HG03064 (cell line): ENCODE measurements around the gene SORCS2.

Experiments
- ATAC-seq: cut with Tn5 transposase; IDR thresholded peaks from one replicate; pipeline ENCODE4 v1.9.1; 2021; ENCODE audit warnings: low read depth; ENCODE audit not compliant: unreplicated experiment

Gene SORCS2

DNA sequence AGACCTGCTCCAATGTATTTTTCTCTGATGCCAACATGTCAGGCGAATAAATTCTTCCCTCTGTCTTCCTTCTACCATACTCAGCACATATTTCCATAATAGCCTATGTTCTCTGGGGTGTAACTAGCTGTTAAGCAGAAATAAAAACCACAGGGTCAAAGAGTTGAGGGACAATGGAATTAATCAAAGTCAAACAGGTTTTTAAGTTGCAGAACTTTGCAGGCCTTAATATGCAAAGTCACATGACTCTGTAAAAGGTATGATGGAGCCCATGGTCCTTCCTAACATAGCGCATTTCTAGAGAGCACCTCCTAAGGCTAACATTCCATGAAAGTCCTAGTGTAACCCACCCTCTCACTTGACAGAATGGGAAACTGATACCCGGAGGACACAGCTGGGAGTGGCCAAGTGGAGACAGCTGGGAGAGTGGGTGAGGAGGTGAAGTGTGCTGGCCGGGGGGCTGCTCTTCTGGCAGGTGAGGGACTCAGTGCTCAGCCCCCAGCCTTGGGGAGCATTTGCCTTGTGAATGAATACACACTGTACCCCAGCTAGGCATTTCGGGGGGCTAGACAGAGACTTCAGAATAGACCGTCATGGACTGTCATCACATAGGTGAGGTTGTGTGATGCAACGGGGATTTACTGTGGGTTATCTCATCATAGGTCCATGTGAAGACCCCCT lies 8.4 kb upstream of the SORCS2 start:
- no peak for ATAC-seq

DNA sequence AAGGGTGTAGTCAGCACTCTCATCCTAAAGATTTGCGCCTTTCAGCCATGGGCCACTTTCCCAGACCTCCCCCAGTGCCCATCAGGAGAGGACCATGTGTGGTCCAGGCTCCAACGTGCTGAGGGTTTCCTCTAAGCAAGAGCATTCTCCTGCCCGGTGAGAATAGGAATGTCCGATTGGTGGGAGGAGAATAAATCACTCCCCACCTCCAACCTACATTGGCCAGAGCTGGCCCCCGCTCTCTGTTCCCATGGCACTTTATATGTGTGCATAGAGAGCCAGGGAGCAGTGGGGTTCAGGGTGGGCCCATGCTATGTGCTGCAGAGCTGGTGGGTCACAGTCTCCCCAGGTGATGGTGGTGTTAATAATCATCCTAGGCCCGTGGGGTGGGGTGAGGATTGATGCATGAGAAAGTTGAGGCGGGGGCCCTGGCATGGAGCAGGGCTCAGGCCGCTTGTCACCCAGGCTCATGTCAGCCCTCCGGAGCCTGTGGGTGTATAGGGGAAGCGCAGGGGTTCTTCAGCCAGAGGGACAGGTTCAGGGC lies 6.8 kb upstream of the SORCS2 start:
- ATAC-seq, result no peak

GRCh38 chr4:7186031-7186430 lies 6.3 kb upstream of the SORCS2 start:
- no peak for ATAC-seq

GRCh38 chr4:7186516-7187167 lies 5.7 kb upstream of the SORCS2 start:
- no peak for ATAC-seq

GRCh38 chr4:7187168-7187535 lies 5.2 kb upstream of the SORCS2 start:
- no peak for ATAC-seq

DNA sequence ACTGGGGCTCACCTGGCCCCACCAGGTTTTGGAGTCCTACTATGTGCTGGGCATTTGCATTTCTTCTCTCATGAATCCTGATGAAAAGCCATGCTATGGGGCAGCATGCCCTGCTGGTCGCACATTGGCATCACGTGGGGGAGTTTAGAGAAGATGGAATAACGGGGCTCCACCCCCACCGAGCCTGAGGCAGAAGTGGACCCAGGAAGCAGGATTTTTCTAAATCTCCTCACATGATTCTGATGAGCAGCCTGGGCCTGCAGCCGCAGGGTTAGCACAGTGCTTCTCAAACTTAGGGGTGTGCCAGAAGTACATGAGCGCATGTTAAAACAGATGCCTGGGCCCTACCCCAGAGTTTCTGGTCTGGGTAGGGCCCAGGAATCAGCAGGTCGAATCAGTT lies 4.6 kb upstream of the SORCS2 start:
- ATAC-seq, result no peak

GRCh38 chr4:7189066-7189465 lies 3.3 kb upstream of the SORCS2 start:
- no peak for ATAC-seq

GRCh38 chr4:7189475-7190277 lies 2.7 kb upstream of the SORCS2 start:
- no peak for ATAC-seq

GRCh38 chr4:7190278-7190594 lies 2.1 kb upstream of the SORCS2 start:
- no peak for ATAC-seq

DNA sequence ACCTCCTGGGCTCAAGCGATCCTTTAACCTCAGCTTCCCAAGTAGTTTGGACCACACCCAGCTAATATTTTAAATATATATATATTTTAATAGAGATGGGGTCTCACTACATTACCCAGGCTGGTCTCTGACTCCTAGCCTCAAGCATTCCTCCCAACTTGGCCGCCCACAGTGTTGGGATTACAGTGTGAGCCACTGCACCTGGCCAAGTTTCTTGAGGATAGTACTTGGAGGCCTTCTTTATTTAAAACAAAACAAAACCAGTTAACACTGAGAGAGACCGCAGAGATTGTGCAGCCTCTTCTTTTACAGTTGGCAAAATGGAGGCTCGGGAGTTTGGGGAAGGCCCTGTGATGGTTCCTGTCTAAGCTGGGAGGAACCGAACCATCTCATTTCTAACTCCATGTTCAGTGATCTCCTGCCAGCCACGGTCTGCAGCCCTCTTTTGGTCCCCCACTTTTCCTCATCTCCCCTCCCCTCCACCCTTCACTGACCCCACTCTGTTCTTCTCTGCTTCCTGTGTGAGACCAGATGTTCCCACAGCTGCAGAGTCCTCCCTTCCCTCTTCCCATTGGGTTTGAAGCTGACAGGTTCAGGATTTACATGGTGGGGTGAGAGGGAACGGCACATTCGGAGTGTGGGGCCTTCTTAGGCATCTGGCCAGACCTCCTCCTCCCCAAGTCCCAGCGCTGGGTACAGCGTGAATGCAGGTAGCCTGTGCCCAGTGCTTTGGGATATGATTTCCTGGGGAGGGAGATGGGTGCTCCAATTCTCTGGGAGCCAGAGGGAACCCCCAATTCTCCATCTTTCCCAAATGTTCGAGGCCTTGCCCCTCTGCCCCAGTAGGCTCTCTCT lies 1.4 kb upstream of the SORCS2 start:
- ATAC-seq, result no peak

DNA sequence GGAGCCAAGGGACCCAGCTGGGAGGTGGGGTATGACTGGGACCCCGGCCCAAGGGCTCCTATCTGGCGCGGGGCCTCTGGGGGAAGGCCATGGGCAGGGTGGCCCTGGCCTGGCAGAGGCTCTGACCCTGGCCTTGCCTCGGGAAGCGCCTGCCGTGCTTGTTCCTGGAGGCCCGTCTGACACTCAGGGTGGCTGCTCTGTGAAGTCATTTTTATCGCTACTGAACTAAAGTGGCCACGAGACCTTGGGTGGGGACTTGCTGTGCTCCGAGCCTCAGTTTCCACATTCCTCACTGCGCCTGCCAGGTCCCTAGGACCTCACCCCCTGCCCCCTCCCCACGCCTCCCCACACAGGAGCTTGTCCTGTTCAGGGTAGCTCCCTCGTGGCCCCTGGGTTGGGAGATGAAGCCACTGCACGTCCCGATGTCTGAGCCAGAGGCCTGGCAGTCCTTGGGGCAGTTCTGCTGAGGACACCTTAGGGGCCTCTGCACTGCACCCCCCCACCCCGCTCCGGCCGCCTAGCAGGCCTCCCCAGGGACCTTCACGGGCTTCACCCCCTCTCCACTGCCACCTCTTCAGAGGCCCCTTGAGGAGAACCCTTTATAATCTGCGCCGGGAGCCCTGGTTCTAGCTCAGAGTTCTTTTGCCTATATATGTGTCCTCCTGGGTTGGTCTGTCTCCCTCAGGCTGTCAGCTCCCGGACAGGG lies 639 bp upstream of the SORCS2 start:
- no peak for ATAC-seq

GRCh38 chr4:7193030-7193958 lies 956 bp downstream of the SORCS2 start:
- no peak for ATAC-seq

GRCh38 chr4:7194251-7195140 lies 2.2 kb downstream of the SORCS2 start:
- no peak for ATAC-seq

GRCh38 chr4:7195141-7195515 lies 2.8 kb downstream of the SORCS2 start:
- no peak for ATAC-seq

DNA sequence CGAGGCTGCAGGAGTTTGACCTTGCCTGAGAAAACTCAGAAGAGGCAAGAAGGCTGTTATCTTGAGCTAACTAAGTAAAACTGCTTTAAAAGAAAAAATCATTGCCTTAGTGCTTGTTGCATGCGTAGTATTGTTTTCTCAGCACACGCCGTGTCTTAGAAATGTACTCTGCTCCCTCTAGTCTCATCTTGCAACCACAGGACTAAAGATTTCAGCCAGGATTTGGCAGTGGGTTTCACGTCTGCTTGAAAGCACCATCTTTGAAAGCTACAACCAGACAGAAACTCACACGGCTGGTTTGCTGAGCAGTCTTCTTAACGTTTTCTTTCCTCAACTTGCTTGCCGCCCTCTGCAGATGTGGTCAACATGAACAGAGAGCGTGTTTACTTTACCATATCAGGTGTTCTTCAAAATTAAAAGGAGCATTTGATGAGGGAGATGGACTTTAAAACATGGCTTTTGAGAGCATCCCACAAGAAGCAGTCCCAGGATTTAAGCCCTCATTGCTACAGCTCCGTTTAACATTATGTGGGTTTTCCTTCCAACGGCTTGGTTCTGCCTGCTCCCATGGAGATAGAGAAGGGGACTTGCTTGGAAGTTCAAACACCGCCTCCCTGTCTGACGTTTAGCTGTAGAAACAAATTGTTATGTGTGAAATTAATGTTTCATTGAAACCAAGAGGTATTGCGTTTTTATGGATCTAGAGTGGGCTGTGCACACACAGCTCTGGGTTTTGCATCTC lies 3.4 kb downstream of the SORCS2 start:
- ATAC-seq, result no peak

DNA sequence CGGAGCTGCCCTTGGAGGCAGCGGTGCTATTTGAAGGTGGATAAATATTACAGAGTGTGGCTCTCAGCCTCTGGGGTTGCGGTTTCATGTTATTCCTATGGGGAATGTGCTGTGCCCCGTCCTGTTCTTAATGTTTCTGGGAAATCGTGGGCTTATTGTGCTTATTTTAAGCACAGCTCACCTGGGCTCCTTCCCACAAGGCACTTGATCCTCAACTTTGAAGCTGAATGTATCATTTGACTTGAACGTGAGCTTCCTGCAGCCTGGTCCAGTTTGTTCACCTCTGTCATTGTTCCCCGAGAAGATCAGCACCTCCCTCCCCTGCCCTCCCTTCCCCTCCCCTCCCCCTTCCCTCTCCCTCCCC lies 3.9 kb downstream of the SORCS2 start:
- no peak for ATAC-seq

DNA sequence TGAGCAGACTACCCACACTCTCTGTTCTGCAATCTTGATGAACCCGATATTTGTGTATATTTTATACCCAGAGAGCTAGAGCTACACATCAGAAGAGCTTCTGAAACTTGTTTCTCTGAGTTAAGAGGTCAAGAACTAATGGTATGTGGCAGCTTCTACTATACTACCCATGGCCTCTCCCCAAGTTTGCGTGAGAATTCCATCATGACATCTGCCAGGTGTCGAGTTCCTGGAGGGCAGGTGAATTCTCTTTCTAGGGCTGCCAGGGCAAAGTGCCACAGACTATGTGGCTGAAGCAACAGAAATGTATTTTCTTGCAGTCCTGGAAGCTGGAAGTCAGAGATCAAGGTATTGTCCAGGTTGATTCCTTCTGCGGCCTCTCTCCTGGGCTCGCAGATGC lies 4.4 kb downstream of the SORCS2 start:
- ATAC-seq, result no peak

GRCh38 chr4:7197910-7198309 lies 5.6 kb downstream of the SORCS2 start:
- no peak for ATAC-seq
